GM19395 (cell line): ENCODE results near the gene VANGL2.

Experiments
- ATAC-seq: cut with Tn5 transposase; IDR thresholded peaks from one replicate; pipeline ENCODE4 v1.9.1; 2021; ENCODE audit warnings: mild to moderate bottlenecking, moderate library complexity; ENCODE audit not compliant: unreplicated experiment

Gene VANGL2

GRCh38 chr1:160455153-160455517, 54.8 kb downstream of the VANGL2 start:
- no peak for ATAC-seq

- no peak for ATAC-seq
Observed at GRCh38 chr1:160459056-160459455, 58.7 kb downstream of the VANGL2 start.

GRCh38 chr1:160459687-160460086, 59.3 kb downstream of the VANGL2 start:
- no peak for ATAC-seq

- no peak for ATAC-seq
Observed at GRCh38 chr1:160460214-160460642, 59.9 kb downstream of the VANGL2 start.

GRCh38 chr1:160460683-160461287, 60.4 kb downstream of the VANGL2 start:
- no peak for ATAC-seq

GRCh38 chr1:160465123-160465522, 64.8 kb downstream of the VANGL2 start:
- no peak for ATAC-seq

- ATAC-seq: no peak
Observed at GRCh38 chr1:160466961-160467360, 66.6 kb downstream of the VANGL2 start.

- no peak for ATAC-seq
Observed at GRCh38 chr1:160467576-160467975, 67.2 kb downstream of the VANGL2 start.

GRCh38 chr1:160471253-160471652, 70.9 kb downstream of the VANGL2 start:
- no peak for ATAC-seq

GRCh38 chr1:160472112-160472511, 71.7 kb downstream of the VANGL2 start:
- ATAC-seq: no peak

GRCh38 chr1:160474392-160475242, 74.3 kb downstream of the VANGL2 start:
- ATAC-seq: no peak
